T-cell (primary cell): ENCODE data around the gene ANAPC16. TPM values are rescaled to one million over a fixed set of nuclear protein-coding genes. Genes with fewer than 3 reads are reported as not detected.

ENCODE experiments used
- ATAC-seq, 4 experiments: fragments of 200-7000 bp in 3 of 4; fragments of 150-1000 bp in 1 of 4; cut with Tn5 transposase; replicated peaks in 1 of 4; 1 replicate in 3 of 4; 2 replicates in 1 of 4; pipeline ENCODE4 v1.10.0; 2021; ENCODE audit warnings: moderate library complexity in 3 of 4, mild to moderate bottlenecking in 2 of 4, moderate number of reproducible peaks in 1 of 4
- CTCF ChIA-PET, 2 donors: fragments of 300-600 bp; sonication (Branson Sonifier 250); formaldehyde crosslinking; loops; one replicate each; lab custom pipeline; 2022; ENCODE audit warnings: antibody characterized with exemption in 2 of 2; lab: Charles Lee
- POLR2A ChIA-PET, 2 donors: fragments of 300-600 bp; sonication (Branson Sonifier 250); formaldehyde crosslinking; loops; one replicate each; lab custom pipeline; 2022; ENCODE audit warnings: antibody characterized with exemption in 2 of 2; lab: Charles Lee
- DNase-seq, 35 experiments: peaks; one replicate each; pipeline versions ENCODE4 v3.0.0 to v3.0.0-alpha.2; 2013 to 2023
- H3K27ac ChIP-seq: one replicate; pipeline ENCODE4 v1.5.1; 2013; ENCODE audit warnings: low read length
- H3K27me3 ChIP-seq, 2 experiments: replicated peaks in 1 of 2; 1 replicate in 1 of 2; 2 replicates in 1 of 2; pipeline versions ENCODE4 v1.6.1 to v1.7.0; 2013; ENCODE audit warnings: low read length in 1 of 2, mixed read lengths in 1 of 2; ENCODE audit not compliant: control insufficient read depth in 2 of 2, insufficient read depth in 2 of 2; ENCODE audit errors: extremely low read depth in 1 of 2
- H3K36me3 ChIP-seq, 2 donors: 1 replicate in 1 of 2; 2 replicates in 1 of 2; pipeline versions ENCODE4 v1.6.1 to v1.7.0; 2013; ENCODE audit warnings: low read length in 1 of 2; ENCODE audit not compliant: control insufficient read depth in 2 of 2, insufficient read depth in 1 of 2; ENCODE audit errors: extremely low read depth in 1 of 2
- H3K4me1 ChIP-seq, 2 experiments: 1 replicate in 1 of 2; 2 replicates in 1 of 2; pipeline versions ENCODE4 v1.6.1 to v1.7.0; 2013; ENCODE audit warnings: low read length in 2 of 2, mixed read lengths in 1 of 2; ENCODE audit not compliant: insufficient read depth in 2 of 2, control insufficient read depth in 1 of 2; ENCODE audit errors: extremely low read depth in 1 of 2
- H3K4me3 ChIP-seq, 2 donors: 1 replicate in 1 of 2; 2 replicates in 1 of 2; pipeline versions ENCODE4 v1.5.1 to v1.7.0; 2013; ENCODE audit warnings: mild to moderate bottlenecking in 2 of 2, low read length in 1 of 2, moderate library complexity in 1 of 2; ENCODE audit not compliant: control insufficient read depth in 1 of 2; ENCODE audit errors: extremely low read depth in 1 of 2
- H3K9me3 ChIP-seq: 2 replicates; pipeline ENCODE4 v1.7.0; 2013
- H3K27ac Mint-ChIP-seq, 2 donors: one replicate each; pipeline ENCODE4 v1.8.0; 2020 to 2021; ENCODE audit warnings: mild to moderate bottlenecking in 2 of 2, mixed read lengths in 2 of 2
- H3K27me3 Mint-ChIP-seq, 2 donors: one replicate each; pipeline ENCODE4 v1.8.0; 2021 to 2022; ENCODE audit warnings: mixed read lengths in 2 of 2
- H3K36me3 Mint-ChIP-seq: one replicate; pipeline ENCODE4 v1.8.0; 2021; ENCODE audit warnings: mixed read lengths
- H3K4me1 Mint-ChIP-seq, 3 donors: one replicate each; pipeline ENCODE4 v1.8.0; 2020 to 2022; ENCODE audit warnings: mixed read lengths in 3 of 3, mild to moderate bottlenecking in 1 of 3
- H3K4me3 Mint-ChIP-seq, 3 donors: one replicate each; pipeline ENCODE4 v1.8.0; 2020 to 2022; ENCODE audit warnings: mild to moderate bottlenecking in 3 of 3, mixed read lengths in 3 of 3, moderate library complexity in 3 of 3
- H3K9me3 Mint-ChIP-seq, 3 donors: one replicate each; pipeline ENCODE4 v1.8.0; 2020 to 2022; ENCODE audit warnings: mixed read lengths in 3 of 3
- WGBS: methylation state at CpG from one replicate; pipeline ENCODE4 v1.1.5; 2013; ENCODE audit warnings: missing lambda C conversion rate; ENCODE audit not compliant: insufficient coverage; 5-methylcytosine and 5-hydroxymethylcytosine counted together
- total RNA-seq, 35 experiments: library from RNA in 6 of 35; stranded (reverse) in 6 of 35; fragments of 120-200 nt in 1 of 35; gene quantifications; one replicate each; pipeline versions ENCODE4 v1.2.1 to v1.2.4 and lab custom pipeline; 2013 to 2026

The ANAPC16 gene
- total RNA-seq: 100 to 1,000 TPM in 3 of 5 donors, 10 to 100 TPM in 2; 97.9 to 119 (median 106) TPM
- total RNA-seq (2013): 158 TPM
- total RNA-seq (lab: John Stamatoyannopoulos, UW): 85.3 to 193 (median 134) reads per million in 29 experiments

DNA sequence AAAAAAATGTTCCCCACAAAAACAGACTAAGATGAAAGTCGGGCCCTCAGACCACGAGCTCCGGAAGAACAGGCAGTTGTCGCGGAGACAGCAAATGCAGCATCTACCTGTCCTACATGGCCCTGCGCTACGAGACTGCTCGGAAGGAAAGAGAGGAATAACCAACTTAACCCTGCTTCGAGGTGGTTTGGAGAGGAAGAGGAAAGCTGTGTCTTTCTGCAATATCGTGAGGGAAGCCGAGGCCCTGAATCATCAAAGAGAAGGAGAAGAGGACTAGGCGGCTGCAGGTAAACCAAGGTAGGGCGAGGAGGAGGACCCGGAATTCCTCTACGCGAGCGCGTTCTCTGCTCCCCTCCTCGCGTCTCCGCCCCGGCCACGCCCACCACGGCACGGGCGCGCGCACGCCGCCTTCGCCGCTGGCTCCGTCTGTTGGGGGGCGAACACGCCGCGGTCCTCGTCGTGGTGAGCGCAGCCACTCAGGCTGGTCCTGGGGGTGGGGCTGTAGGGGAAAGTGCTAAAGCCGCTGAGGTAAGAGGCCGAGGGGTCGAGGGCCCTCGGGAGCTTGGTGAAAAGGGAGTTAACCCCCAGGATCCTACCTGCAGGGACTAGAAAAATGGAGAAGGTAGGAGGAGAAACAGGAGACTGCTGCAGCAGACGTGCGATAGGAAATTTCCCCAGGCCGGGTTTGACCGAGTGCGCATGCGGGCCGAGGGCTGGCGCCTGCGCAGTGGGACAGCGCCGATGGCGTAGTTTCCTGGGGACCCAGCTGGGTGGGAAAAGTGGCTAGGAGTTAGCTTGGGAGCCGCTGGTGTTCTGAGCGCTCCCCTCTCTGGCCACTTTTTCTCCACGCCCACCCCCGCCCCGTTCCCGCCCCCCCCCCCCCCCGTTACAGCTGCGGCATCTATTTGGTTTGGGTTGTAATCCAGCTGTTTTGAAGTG lies at the start of gene ANAPC16, which contains the start of gene ASCC1:
TSS of gene ANAPC16 (plus strand) at position 402 of the 939 bp plus-strand sequence. CDS start 7,903 bp downstream, outside the sequence.
TSS of gene ASCC1 (minus strand) at position 666 of the 939 bp plus-strand sequence. CDS start 2,978 bp downstream, outside the sequence.
- peak within 1 kb of the TSS; percentile 87 to 97 (median 96) for H3K4me3 Mint-ChIP-seq
- Histone ChIP-seq H3K4me3 (peak within 1 kb of the TSS; percentile 64 to 98), H3K27ac (peak within 1 kb of the TSS; percentile 98), H3K27me3 (no peaks in the 10 kb centered on the region), H3K4me1 (peaks cover 30 to 47% of the 10 kb centered on the region in 2 experiments), H3K36me3 (peaks cover 0 to 18% of the 10 kb centered on the region in 2 donors), H3K9me3 (no peaks in the 10 kb centered on the region)
- H3K9me3 Mint-ChIP-seq: no peaks in the 10 kb centered on the region
- H3K4me1 Mint-ChIP-seq: peaks cover 47 to 61% (median 51%) of the 10 kb centered on the region in 3 donors
- WGBS: 0% methylated on average over 41 of the region's 64 CpGs
- DNase-seq (peak; percentile 86 to 98 (median 93)), ATAC-seq (peak; percentile 81 to 91 (median 89))
- ChIA-PET POLR2A (interaction anchor here in 1 of 2 donors (0.5 to 1.0 kb wide), 7 partner anchors 32 to 880 kb away, joined by 3 to 4 read pairs (median 4); no protein-coding TSS in a partner anchor), CTCF (interaction anchor here (0.5 to 1.6 kb wide), 15 partner anchors 9 to 897 kb away, joined by 3 to 6 read pairs (median 3); partner anchors contain the start of gene SLC29A3 (in 1 of the 2))
- peak within 1 kb of the TSS; percentile 98 to 99 for H3K27ac Mint-ChIP-seq
- peaks cover 12% of the 10 kb centered on the region for H3K36me3 Mint-ChIP-seq
- no peaks in the 10 kb centered on the region for H3K27me3 Mint-ChIP-seq

DNA sequence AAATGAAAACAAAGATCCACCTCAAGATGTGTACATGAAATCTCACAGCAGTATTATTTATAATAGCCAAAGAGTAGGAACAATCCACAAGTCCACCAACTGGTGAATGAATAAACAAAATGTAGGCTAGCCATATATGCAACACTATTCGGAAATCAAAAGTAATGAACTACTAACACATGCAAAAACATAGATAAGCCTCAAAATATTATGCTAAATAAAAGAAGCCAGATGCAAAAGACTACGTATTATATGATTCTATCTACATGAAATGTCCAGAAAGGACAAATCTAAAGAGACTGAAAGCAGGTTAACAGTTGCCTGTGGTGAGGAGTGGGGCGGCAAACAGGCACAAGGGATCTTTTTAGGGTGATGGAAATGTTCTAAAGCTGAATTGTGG lies 48.7 kb upstream of the ANAPC16 start:
- H3K4me3 ChIP-seq: no peak overlapping the region
- H3K4me1 ChIP-seq: peaks cover 0 to 6% of the 10 kb centered on the region in 2 experiments
- no peak overlapping the region for H3K4me3 Mint-ChIP-seq
- H3K27ac ChIP-seq: no peak overlapping the region
- no peak for DNase-seq
- peaks cover 23% of the 10 kb centered on the region for H3K36me3 Mint-ChIP-seq
- no peaks in the 10 kb centered on the region for H3K9me3 Mint-ChIP-seq
- ChIA-PET CTCF (interaction anchor here in 1 of 2 donors (0.6 kb wide), 1 partner anchor 39 kb away, joined by 3 read pairs; no protein-coding TSS in a partner anchor), POLR2A (interaction anchor here (0.5 to 1.0 kb wide), 2 partner anchors 34 to 676 kb away, joined by 3 to 6 read pairs; no protein-coding TSS in a partner anchor)
- no peaks in the 10 kb centered on the region for H3K9me3 ChIP-seq
- H3K27me3 ChIP-seq: no peaks in the 10 kb centered on the region
- no peak overlapping the region for H3K27ac Mint-ChIP-seq
- no CpG with 5 or more reads among the region's 3 CpGs for WGBS
- H3K4me1 Mint-ChIP-seq: peaks cover 11 to 27% (median 18%) of the 10 kb centered on the region in 3 donors
- H3K27me3 Mint-ChIP-seq: no peaks in the 10 kb centered on the region
- no peak for ATAC-seq
- H3K36me3 ChIP-seq: peaks cover 0 to 3% of the 10 kb centered on the region in 2 donors

DNA sequence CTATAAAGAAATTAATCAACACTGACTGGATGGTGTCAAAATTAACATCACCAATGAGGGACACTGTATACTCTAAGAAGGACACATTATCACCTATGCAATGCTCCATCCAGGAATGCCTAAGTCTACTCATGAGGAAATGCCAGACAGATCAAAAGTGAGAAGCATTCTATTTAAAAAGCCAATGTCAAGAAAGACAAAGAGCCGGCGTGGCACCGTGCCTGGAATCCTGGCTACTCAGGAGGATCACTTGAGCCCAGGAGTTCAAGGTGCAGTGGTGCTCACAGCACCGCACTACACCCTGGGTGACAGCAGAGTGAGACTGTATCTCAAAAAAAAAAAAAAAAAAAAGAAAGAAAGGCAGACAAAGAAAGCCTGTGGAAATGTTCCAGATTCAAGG lies 45.5 kb upstream of the ANAPC16 start:
- ChIA-PET CTCF (no interaction called here), POLR2A (no interaction called here)
- H3K27me3 ChIP-seq: no peaks in the 10 kb centered on the region
- peaks cover 0 to 3% of the 10 kb centered on the region in 2 experiments for H3K4me1 ChIP-seq
- Mint-ChIP-seq H3K4me3 (no peak overlapping the region), H3K27ac (no peak overlapping the region), H3K9me3 (no peaks in the 10 kb centered on the region), H3K27me3 (no peaks in the 10 kb centered on the region), H3K4me1 (peaks cover 12 to 27% (median 12%) of the 10 kb centered on the region in 3 donors), H3K36me3 (peaks cover 19% of the 10 kb centered on the region)
- ATAC-seq: no peak
- no peak for DNase-seq
- WGBS: 100% methylated on average over 1 of the region's 4 CpGs
- H3K9me3 ChIP-seq: no peaks in the 10 kb centered on the region
- H3K27ac ChIP-seq: no peak overlapping the region
- peaks cover 0 to 3% of the 10 kb centered on the region in 2 donors for H3K36me3 ChIP-seq
- H3K4me3 ChIP-seq: no peak overlapping the region

GRCh38 chr10:72170733-72171132 lies 45.1 kb upstream of the ANAPC16 start:
- Histone ChIP-seq H3K9me3 (no peaks in the 10 kb centered on the region), H3K4me1 (peaks cover 0 to 3% of the 10 kb centered on the region in 2 experiments), H3K27ac (no peak overlapping the region), H3K27me3 (no peaks in the 10 kb centered on the region), H3K4me3 (no peak overlapping the region), H3K36me3 (peaks cover 0 to 3% of the 10 kb centered on the region in 2 donors)
- no peak overlapping the region for H3K4me3 Mint-ChIP-seq
- no peak for DNase-seq
- ChIA-PET POLR2A (no interaction called here), CTCF (no interaction called here)
- H3K27me3 Mint-ChIP-seq: no peaks in the 10 kb centered on the region
- H3K9me3 Mint-ChIP-seq: no peaks in the 10 kb centered on the region
- peaks cover 19% of the 10 kb centered on the region for H3K36me3 Mint-ChIP-seq
- peaks cover 9 to 22% (median 12%) of the 10 kb centered on the region in 3 donors for H3K4me1 Mint-ChIP-seq
- ATAC-seq: no peak
- no peak overlapping the region for H3K27ac Mint-ChIP-seq
- WGBS: no CpG with 5 or more reads among the region's 4 CpGs

DNA sequence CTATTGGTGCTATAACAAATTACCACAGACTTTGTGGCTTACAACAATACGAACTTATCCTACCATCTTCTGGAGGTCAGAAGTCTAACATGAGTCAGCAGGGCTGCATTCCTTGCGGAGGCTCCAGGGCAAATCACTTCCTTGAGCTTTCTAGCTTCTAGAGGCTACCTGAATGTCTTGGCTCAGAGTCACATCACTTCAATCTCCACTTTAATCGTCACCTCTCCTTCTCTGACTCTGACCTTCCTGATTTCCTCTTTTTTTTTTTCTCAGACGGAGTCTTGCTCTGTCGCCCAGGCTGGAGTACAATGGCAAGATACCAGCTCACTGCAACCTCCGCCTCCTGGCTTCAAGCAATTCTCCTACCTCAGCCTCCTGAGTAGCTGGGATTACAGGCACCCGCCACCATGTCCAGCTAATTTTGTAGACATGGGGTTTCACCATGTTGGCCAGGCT lies 44.6 kb upstream of the ANAPC16 start:
- Mint-ChIP-seq H3K9me3 (no peaks in the 10 kb centered on the region), H3K36me3 (peaks cover 19% of the 10 kb centered on the region), H3K27me3 (no peaks in the 10 kb centered on the region), H3K27ac (peak overlapping the region in 1 of 2 donors; percentile 17), H3K4me1 (peaks cover 9 to 21% (median 12%) of the 10 kb centered on the region in 3 donors), H3K4me3 (no peak overlapping the region)
- WGBS: 85% methylated on average over 6 of the region's 7 CpGs
- Histone ChIP-seq H3K4me3 (no peak overlapping the region), H3K27ac (no peak overlapping the region), H3K4me1 (peaks cover 0 to 3% of the 10 kb centered on the region in 2 experiments), H3K27me3 (no peaks in the 10 kb centered on the region), H3K36me3 (peaks cover 0 to 3% of the 10 kb centered on the region in 2 donors), H3K9me3 (no peaks in the 10 kb centered on the region)
- DNase-seq (no peak), ATAC-seq (no peak)
- ChIA-PET CTCF (no interaction called here), POLR2A (no interaction called here)

DNA sequence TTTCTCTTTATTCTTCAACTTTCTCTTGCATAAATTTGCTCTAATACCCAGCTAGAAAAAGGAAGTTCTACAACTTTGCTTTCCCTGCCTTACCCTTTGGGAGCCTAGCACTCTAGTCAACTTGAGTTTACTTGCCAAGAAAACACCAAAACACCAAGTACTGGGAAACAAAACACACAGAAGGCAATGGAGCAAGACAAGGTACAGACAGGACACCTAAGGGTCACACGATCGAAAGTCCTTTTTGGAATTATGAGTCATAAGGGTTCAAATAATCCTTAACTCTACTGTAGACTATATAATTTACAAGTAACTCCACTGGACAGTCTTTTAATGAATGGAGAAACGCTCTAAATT lies 42.6 kb upstream of the ANAPC16 start:
- WGBS: no CpG with 5 or more reads among the region's 3 CpGs
- no peak overlapping the region for H3K27ac ChIP-seq

More for the DNA sequence above, 42.6 kb upstream of the ANAPC16 start:
- H3K27me3 Mint-ChIP-seq: no peaks in the 10 kb centered on the region
- H3K4me3 Mint-ChIP-seq: no peak overlapping the region
- H3K4me1 Mint-ChIP-seq: peaks cover 7 to 21% (median 10%) of the 10 kb centered on the region in 3 donors
- no peak overlapping the region for H3K27ac Mint-ChIP-seq
- H3K9me3 Mint-ChIP-seq: no peaks in the 10 kb centered on the region
- no peak for ATAC-seq
- ChIA-PET POLR2A (no interaction called here), CTCF (no interaction called here)
- H3K27me3 ChIP-seq: no peaks in the 10 kb centered on the region
- peaks cover 22% of the 10 kb centered on the region for H3K36me3 Mint-ChIP-seq
- H3K9me3 ChIP-seq: no peaks in the 10 kb centered on the region
- H3K4me1 ChIP-seq: peaks cover 0 to 3% of the 10 kb centered on the region in 2 experiments
- no peak overlapping the region for H3K4me3 ChIP-seq
- DNase-seq: no peak
- peaks cover 6 to 7% of the 10 kb centered on the region in 2 donors for H3K36me3 ChIP-seq
